Uterine smooth muscle cell (primary cell): ENCODE results near the gene TMEM242. TPM values are rescaled to one million over a fixed set of nuclear protein-coding genes. Genes with fewer than 3 reads are reported as not detected.

Experiments
- total RNA-seq: library from RNA; depleted of rRNA; stranded (reverse); fragments of >200 nt; gene quantifications from 2 replicates; pipeline ENCODE4 v1.2.3, GENCODE V29; 2014

TMEM242 gene
- total RNA-seq = 7.0 and 7.3 TPM in 2 replicates

GRCh38 chr6:157323255-157323965, at the start of gene TMEM242:
Gene TMEM242, minus strand, starts transcription at chr6:157323519. Its CDS starts 20 bp downstream, at chr6:157323499.

Other genes starting within 250 kb of the TMEM242 start
- gene ZDHHC14, start 57.7 kb upstream of the TMEM242 start, total RNA-seq = 2.8 and 4.9 TPM in 2 replicates